ENCODE data around the gene CCNA2.

- TF ChIP-seq HDGF (IDR thresholded peaks at IDR 0.05; ENCODE audit: borderline replicate concordance) (no peak), FOXM1 (IDR thresholded peaks at IDR 0.05; ENCODE audit: borderline replicate concordance) (no peak), SUZ12 (IDR thresholded peaks at IDR 0.05) (no peak), ELF4 (IDR thresholded peaks at IDR 0.05) (no peak), TARDBP (IDR thresholded peaks at IDR 0.05) (no peak), BHLHE40 (IDR thresholded peaks at IDR 0.05; ENCODE audit: borderline replicate concordance) (no peak), SP1 (IDR thresholded peaks at IDR 0.05) (no peak)
These were observed 54.3 kb downstream of the CCNA2 start for GRCh38 chr4:121769341-121769740.

Data from HEK293T (cell line).